Activated CD8-positive, alpha-beta T cell treated with anti-CD3 and anti-CD28 coated beads, Interleukin-2, amount 10 ng/mL, durations not matched to agents 7 days and 5 days (primary cell): ENCODE data around the gene DNAJC17. TPM values are rescaled to one million over a fixed set of nuclear protein-coding genes. Genes with fewer than 3 reads are reported as not detected.

Source experiments
- ATAC-seq: fragments of 150-1000 bp; cut with Tn5 transposase; one replicate; pipeline ENCODE4 v1.10.0; 2021; ENCODE audit warnings: moderate library complexity
- CTCF ChIA-PET: fragments of 350-600 bp; sonication (Branson Sonifier 250); formaldehyde crosslinking; loops from one replicate; lab custom pipeline; 2021; ENCODE audit warnings: antibody characterized with exemption; lab: Charles Lee
- POLR2A ChIA-PET: fragments of 350-600 bp; sonication (Branson Sonifier 250); formaldehyde crosslinking; loops from one replicate; lab custom pipeline; 2021; ENCODE audit warnings: antibody characterized with exemption; lab: Charles Lee
- DNase-seq: peaks from one replicate; pipeline ENCODE4 v3.0.0-alpha.2; 2020
- H3K27ac Mint-ChIP-seq: one replicate; pipeline ENCODE4 v1.8.0; 2021; ENCODE audit warnings: mild to moderate bottlenecking, mixed read lengths
- H3K27me3 Mint-ChIP-seq: one replicate; pipeline ENCODE4 v1.8.0; 2021; ENCODE audit warnings: low read depth, mixed read lengths
- H3K36me3 Mint-ChIP-seq: one replicate; pipeline ENCODE4 v1.8.0; 2021; ENCODE audit warnings: low read depth, mixed read lengths
- H3K4me1 Mint-ChIP-seq: one replicate; pipeline ENCODE4 v1.8.0; 2021; ENCODE audit warnings: low read depth, mixed read lengths
- H3K4me3 Mint-ChIP-seq: one replicate; pipeline ENCODE4 v1.8.0; 2021; ENCODE audit warnings: mild to moderate bottlenecking, mixed read lengths
- H3K9me3 Mint-ChIP-seq: one replicate; pipeline ENCODE4 v1.8.0; 2022; ENCODE audit warnings: mixed read lengths; ENCODE audit not compliant: insufficient read depth
- total RNA-seq, 2 experiments: library from RNA; stranded (reverse); gene quantifications; one replicate each; pipeline ENCODE4 v1.2.3, GENCODE V29; 2021

The DNAJC17 gene
- total RNA-seq, 2 experiments from 2014 or later = 42.9 to 47.2 TPM

- CTCF ChIA-PET = interaction anchor here (0.8 to 2.9 kb wide), 2 partner anchors 22 to 49 kb away, joined by 3 to 15 read pairs; no protein-coding TSS in a partner anchor
- ATAC-seq (no peak), DNase-seq (no peak)
- peaks cover 20% of the 10 kb centered on the region for H3K4me1 Mint-ChIP-seq
- POLR2A ChIA-PET = interaction anchor here (1.0 kb wide), 1 partner anchor 114 kb away, joined by 3 read pairs; the partner anchor contains the start of gene RAD51
- no peak overlapping the region for H3K27ac Mint-ChIP-seq
- peaks cover 20% of the 10 kb centered on the region for H3K36me3 Mint-ChIP-seq
- H3K4me3 Mint-ChIP-seq = peak overlapping the region; percentile 94
- H3K9me3 Mint-ChIP-seq = no peaks in the 10 kb centered on the region
- no peaks in the 10 kb centered on the region for H3K27me3 Mint-ChIP-seq
These were observed 1.7 kb upstream of the DNAJC17 start for GRCh38 chr15:40808861-40809450.

GRCh38 chr15:40807888-40808461, 702 bp upstream of the DNAJC17 start:
- Mint-ChIP-seq H3K36me3 (peaks cover 20% of the 10 kb centered on the region), H3K4me3 (peak overlapping the region; percentile 94), H3K9me3 (no peaks in the 10 kb centered on the region), H3K27ac (peak overlapping the region; percentile 99), H3K4me1 (peaks cover 20% of the 10 kb centered on the region), H3K27me3 (no peaks in the 10 kb centered on the region)
- ChIA-PET CTCF (interaction anchor here (0.7 to 2.9 kb wide), 4 partner anchors 21 to 124 kb away, joined by 3 to 15 read pairs (median 8); partner anchors contain the start of gene VPS18), POLR2A (interaction anchor here (1.0 to 3.0 kb wide), 3 partner anchors 23 to 113 kb away, joined by 3 to 12 read pairs (median 3); partner anchors contain the start of gene RAD51)
- ATAC-seq = no peak
- no peak for DNase-seq

- ATAC-seq = peak; percentile 1
These were observed 623 bp downstream of the DNAJC17 start for GRCh38 chr15:40806672-40807027.

GRCh38 chr15:40803688-40804087, 3.6 kb downstream of the DNAJC17 start:
- Mint-ChIP-seq H3K9me3 (no peaks in the 10 kb centered on the region), H3K27ac (no peak overlapping the region), H3K4me3 (no peak overlapping the region), H3K4me1 (peaks cover 13% of the 10 kb centered on the region), H3K27me3 (no peaks in the 10 kb centered on the region), H3K36me3 (peaks cover 14% of the 10 kb centered on the region)
- POLR2A ChIA-PET = interaction anchor here (0.6 kb wide), 2 partner anchors 59 to 598 kb away, joined by 3 read pairs; no protein-coding TSS in a partner anchor
- CTCF ChIA-PET = no interaction called here
- ATAC-seq (no peak), DNase-seq (no peak)

More at GRCh38 chr15:40806672-40807027, 623 bp downstream of the DNAJC17 start:
- POLR2A ChIA-PET = interaction anchor here (0.6 to 3.0 kb wide), 6 partner anchors 10 to 215 kb away, joined by 3 to 12 read pairs (median 4); partner anchors contain the start of genes GCHFR and RAD51
- Mint-ChIP-seq H3K9me3 (no peaks in the 10 kb centered on the region), H3K27ac (peak overlapping the region; percentile 99), H3K36me3 (peaks cover 18% of the 10 kb centered on the region), H3K27me3 (no peaks in the 10 kb centered on the region), H3K4me1 (peaks cover 20% of the 10 kb centered on the region), H3K4me3 (peak overlapping the region; percentile 94)
- CTCF ChIA-PET = interaction anchor here (0.9 to 2.9 kb wide), 4 partner anchors 20 to 88 kb away, joined by 4 to 15 read pairs (median 8); partner anchors contain the start of gene VPS18
- no peak for DNase-seq

GRCh38 chr15:40803076-40803475, 4.2 kb downstream of the DNAJC17 start:
- peaks cover 7% of the 10 kb centered on the region for H3K4me1 Mint-ChIP-seq
- no peaks in the 10 kb centered on the region for H3K27me3 Mint-ChIP-seq
- ATAC-seq = no peak
- no peaks in the 10 kb centered on the region for H3K9me3 Mint-ChIP-seq
- DNase-seq = no peak
- no peak overlapping the region for H3K27ac Mint-ChIP-seq
- H3K36me3 Mint-ChIP-seq = peaks cover 19% of the 10 kb centered on the region
- ChIA-PET POLR2A (no interaction called here), CTCF (no interaction called here)
- H3K4me3 Mint-ChIP-seq = no peak overlapping the region

GRCh38 chr15:40799523-40799922, 7.8 kb downstream of the DNAJC17 start:
- CTCF ChIA-PET = interaction anchor here (1.1 kb wide), 1 partner anchor 17 kb away, joined by 3 read pairs; no protein-coding TSS in a partner anchor
- Mint-ChIP-seq H3K27me3 (no peaks in the 10 kb centered on the region), H3K9me3 (no peaks in the 10 kb centered on the region), H3K36me3 (peaks cover 17% of the 10 kb centered on the region), H3K4me3 (no peak overlapping the region), H3K4me1 (no peaks in the 10 kb centered on the region), H3K27ac (no peak overlapping the region)
- DNase-seq (no peak), ATAC-seq (no peak)
- POLR2A ChIA-PET = no interaction called here

GRCh38 chr15:40796512-40796911, 10.8 kb downstream of the DNAJC17 start:
- Mint-ChIP-seq H3K36me3 (peaks cover 19% of the 10 kb centered on the region), H3K4me1 (no peaks in the 10 kb centered on the region), H3K4me3 (no peak overlapping the region), H3K27me3 (no peaks in the 10 kb centered on the region), H3K27ac (no peak overlapping the region), H3K9me3 (no peaks in the 10 kb centered on the region)
- ChIA-PET POLR2A (interaction anchor here (1.0 kb wide), 1 partner anchor 10 kb away, joined by 3 read pairs; no protein-coding TSS in a partner anchor), CTCF (interaction anchor here (0.6 to 3.4 kb wide), 3 partner anchors 14 to 180 kb away, joined by 3 to 16 read pairs (median 4); no protein-coding TSS in a partner anchor)
- ATAC-seq = no peak
- DNase-seq = no peak

GRCh38 chr15:40796041-40796440, 11.2 kb downstream of the DNAJC17 start:
- H3K4me3 Mint-ChIP-seq = no peak overlapping the region
- no peak overlapping the region for H3K27ac Mint-ChIP-seq
- H3K36me3 Mint-ChIP-seq = peaks cover 17% of the 10 kb centered on the region
- CTCF ChIA-PET = interaction anchor here (3.4 kb wide), 1 partner anchor 14 kb away, joined by 16 read pairs; no protein-coding TSS in a partner anchor
- H3K9me3 Mint-ChIP-seq = no peaks in the 10 kb centered on the region
- H3K4me1 Mint-ChIP-seq = no peaks in the 10 kb centered on the region
- no peak for DNase-seq
- POLR2A ChIA-PET = interaction anchor here (1.0 kb wide), 1 partner anchor 10 kb away, joined by 3 read pairs; no protein-coding TSS in a partner anchor
- no peaks in the 10 kb centered on the region for H3K27me3 Mint-ChIP-seq
- ATAC-seq = no peak

GRCh38 chr15:40793216-40793989, 13.9 kb downstream of the DNAJC17 start:
- POLR2A ChIA-PET = no interaction called here
- CTCF ChIA-PET = interaction anchor here (0.6 to 2.6 kb wide), 4 partner anchors 11 to 101 kb away, joined by 3 to 11 read pairs (median 5); partner anchors contain the start of gene VPS18
- no peaks in the 10 kb centered on the region for H3K27me3 Mint-ChIP-seq
- no peak overlapping the region for H3K4me3 Mint-ChIP-seq
- ATAC-seq = no peak
- no peak for DNase-seq
- peaks cover 10% of the 10 kb centered on the region for H3K36me3 Mint-ChIP-seq
- no peak overlapping the region for H3K27ac Mint-ChIP-seq
- H3K4me1 Mint-ChIP-seq = peaks cover 6% of the 10 kb centered on the region
- H3K9me3 Mint-ChIP-seq = no peaks in the 10 kb centered on the region

GRCh38 chr15:40792394-40792793, 14.9 kb downstream of the DNAJC17 start:
- H3K4me1 Mint-ChIP-seq = peaks cover 15% of the 10 kb centered on the region
- no peak for DNase-seq
- ChIA-PET POLR2A (no interaction called here), CTCF (interaction anchor here (0.9 to 2.6 kb wide), 4 partner anchors 10 to 102 kb away, joined by 3 to 11 read pairs (median 5); partner anchors contain the start of gene VPS18)
- H3K27me3 Mint-ChIP-seq = no peaks in the 10 kb centered on the region
- H3K27ac Mint-ChIP-seq = no peak overlapping the region
- peaks cover 6% of the 10 kb centered on the region for H3K36me3 Mint-ChIP-seq
- no peak overlapping the region for H3K4me3 Mint-ChIP-seq
- no peak for ATAC-seq
- no peaks in the 10 kb centered on the region for H3K9me3 Mint-ChIP-seq

- POLR2A ChIA-PET = no interaction called here
- peaks cover 6% of the 10 kb centered on the region for H3K36me3 Mint-ChIP-seq
- no peak for ATAC-seq
- H3K4me1 Mint-ChIP-seq = peaks cover 28% of the 10 kb centered on the region
- H3K27ac Mint-ChIP-seq = no peak overlapping the region
- no peak for DNase-seq
- no peak overlapping the region for H3K4me3 Mint-ChIP-seq
- CTCF ChIA-PET = interaction anchor here (2.6 kb wide), 1 partner anchor 8 kb away, joined by 11 read pairs; no protein-coding TSS in a partner anchor
- H3K27me3 Mint-ChIP-seq = no peaks in the 10 kb centered on the region
- no peaks in the 10 kb centered on the region for H3K9me3 Mint-ChIP-seq
These were observed 16.6 kb downstream of the DNAJC17 start for GRCh38 chr15:40790718-40791117.
